Measurements from ENCODE around the gene CA7.

CA7 gene

GRCh38 chr16:66846266-66846665 is 2.1 kb downstream of the CA7 start:
- in situ Hi-C loops (cut with MboI; ENCODE audit: low sequenced_read_pairs): no loop called here

DNA sequence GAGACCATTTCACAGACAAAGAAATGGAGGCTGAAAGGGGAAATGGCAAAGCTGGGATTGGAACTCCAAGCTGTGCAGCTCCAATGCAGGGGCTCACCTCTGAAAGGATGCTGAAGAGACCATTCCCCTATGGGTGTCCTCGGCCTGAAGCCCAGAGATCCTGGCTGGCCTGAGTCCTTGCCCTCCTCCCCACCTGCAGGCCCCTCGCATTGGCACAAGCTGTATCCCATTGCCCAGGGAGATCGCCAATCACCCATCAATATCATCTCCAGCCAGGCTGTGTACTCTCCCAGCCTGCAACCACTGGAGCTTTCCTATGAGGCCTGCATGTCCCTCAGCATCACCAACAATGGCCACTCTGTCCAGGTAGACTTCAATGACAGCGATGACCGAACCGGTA is 2.6 kb downstream of the CA7 start:
- in situ Hi-C loops (cut with MboI; ENCODE audit: low sequenced_read_pairs): no loop called here

GRCh38 chr16:66847533-66848067 is 3.4 kb downstream of the CA7 start:
- in situ Hi-C loops (cut with MboI; ENCODE audit: low sequenced_read_pairs): no loop called here

DNA sequence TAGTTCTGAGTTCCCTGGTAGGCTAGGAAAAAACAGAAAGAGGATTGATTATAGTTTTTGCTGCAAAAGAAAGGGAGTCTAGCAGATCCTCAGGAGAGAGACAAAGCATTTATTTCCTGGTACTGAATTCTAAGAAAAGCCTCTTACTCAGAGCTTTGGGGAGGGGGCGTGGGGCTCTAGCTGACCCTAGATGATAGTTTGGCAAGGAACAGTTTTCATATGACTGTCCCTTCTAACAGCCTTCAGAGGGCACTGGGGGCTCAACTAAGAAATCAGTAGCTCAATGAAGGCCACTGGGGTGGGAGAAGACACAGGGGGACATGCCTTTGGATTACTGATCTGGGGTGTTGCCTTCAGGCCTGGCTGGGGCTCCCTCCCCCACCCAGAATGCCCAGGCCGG is 4.0 kb downstream of the CA7 start:
- in situ Hi-C loops (cut with MboI; ENCODE audit: low sequenced_read_pairs): no loop called here

- in situ Hi-C loops (cut with MboI; ENCODE audit: low sequenced_read_pairs): no loop called here
These were observed 4.8 kb downstream of the CA7 start for GRCh38 chr16:66849021-66849420.

DNA sequence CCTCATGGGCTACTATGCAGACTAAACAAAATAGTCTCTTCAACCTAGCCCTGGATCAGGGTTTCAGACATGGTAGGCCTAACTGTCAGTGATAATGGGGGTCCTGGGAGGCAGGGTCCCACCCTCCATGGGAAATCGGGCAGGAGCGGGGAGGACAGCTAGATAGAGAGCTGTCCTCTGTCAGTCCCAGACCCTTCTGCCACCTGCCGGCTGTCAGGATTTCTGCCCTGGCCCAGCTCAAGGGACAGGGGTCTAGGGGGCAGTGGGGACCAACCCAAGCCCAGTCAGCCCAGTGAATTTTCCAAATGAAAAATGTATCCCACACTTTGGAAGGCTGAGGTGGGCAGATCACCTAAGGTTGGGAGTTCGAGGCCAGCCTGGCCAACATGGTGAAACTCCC is 5.3 kb downstream of the CA7 start:
- in situ Hi-C loops (cut with MboI; ENCODE audit: low sequenced_read_pairs): no loop called here

DNA sequence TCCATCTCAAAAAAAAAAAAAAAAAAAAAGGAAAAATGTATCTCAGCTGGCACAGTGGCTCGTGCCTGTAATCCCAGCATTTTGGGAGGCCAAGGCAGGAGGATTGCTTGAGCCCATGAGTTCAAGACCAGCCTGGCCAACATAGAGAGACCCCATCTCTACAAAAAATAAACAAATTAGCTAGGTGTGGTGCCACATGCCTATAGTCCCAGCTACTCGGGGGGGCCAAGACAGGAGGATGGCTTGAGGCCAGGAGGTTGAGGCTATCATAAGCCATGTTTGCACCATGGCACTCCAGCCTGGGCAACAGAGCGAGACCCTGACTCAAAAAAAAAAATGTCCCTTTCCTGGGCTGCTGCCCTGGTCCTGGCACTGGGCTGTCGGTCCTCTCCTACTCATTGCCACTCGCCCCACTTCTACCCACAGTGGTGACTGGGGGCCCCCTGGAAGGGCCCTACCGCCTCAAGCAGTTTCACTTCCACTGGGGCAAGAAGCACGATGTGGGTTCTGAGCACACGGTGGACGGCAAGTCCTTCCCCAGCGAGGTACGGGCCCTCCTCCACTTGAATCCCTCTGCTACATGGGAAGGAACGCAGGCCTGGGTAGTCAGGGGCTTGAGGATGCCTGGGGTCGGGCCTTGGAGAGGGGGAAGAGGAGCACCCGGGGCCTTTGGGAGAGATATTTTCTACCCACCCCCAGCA is 6.1 kb downstream of the CA7 start:
- in situ Hi-C loops (cut with MboI; ENCODE audit: low sequenced_read_pairs): loop anchor here (25.0 kb wide), 1 partner anchor 438 kb away; no protein-coding TSS in a partner anchor

- in situ Hi-C loops (cut with MboI; ENCODE audit: low sequenced_read_pairs): loop anchor here (25.0 kb wide), 1 partner anchor 439 kb away; no protein-coding TSS in a partner anchor
These were observed 7.2 kb downstream of the CA7 start for GRCh38 chr16:66851166-66851964.

DNA sequence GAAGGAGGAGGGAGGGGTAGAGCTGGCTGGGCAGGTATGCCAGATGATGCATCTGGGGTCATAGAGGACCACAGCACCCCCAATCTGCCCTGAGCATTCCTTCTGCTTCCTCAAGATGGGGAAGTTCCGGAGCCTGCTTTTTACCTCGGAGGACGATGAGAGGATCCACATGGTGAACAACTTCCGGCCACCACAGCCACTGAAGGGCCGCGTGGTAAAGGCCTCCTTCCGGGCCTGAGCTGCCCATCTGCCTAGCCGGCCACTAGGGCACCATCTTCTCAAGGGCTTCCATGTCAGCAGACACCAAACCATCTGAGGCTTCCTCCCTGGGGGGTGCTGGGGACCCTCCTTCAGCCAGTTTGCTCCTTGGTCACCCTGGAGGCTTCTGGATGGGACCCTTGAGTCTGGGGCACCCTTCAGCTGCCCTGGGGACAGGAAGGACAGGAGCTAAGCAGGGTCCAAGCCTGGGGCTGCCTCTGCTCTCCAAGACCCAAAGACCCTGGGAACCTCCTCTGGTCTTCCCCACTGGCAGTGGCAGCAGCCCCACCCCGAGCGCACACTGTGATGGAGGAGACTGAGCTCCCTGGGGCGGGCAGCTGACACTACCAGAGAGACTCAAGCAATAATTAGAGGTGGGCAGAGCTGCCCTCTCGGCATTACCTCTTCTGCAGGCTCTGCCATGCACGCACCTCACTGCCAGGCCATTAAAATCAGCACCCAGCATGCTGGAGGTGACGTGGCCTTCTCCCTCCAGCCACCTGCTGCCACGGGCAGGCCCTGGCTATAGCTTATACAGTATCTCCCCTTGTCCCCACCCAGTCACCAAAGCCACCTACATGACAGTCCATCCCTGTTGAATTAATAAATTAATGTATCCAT is 9.3 kb downstream of the CA7 start:
- in situ Hi-C loops (cut with MboI; ENCODE audit: low sequenced_read_pairs): loop anchor here (25.0 kb wide), 1 partner anchor 441 kb away; no protein-coding TSS in a partner anchor

DNA sequence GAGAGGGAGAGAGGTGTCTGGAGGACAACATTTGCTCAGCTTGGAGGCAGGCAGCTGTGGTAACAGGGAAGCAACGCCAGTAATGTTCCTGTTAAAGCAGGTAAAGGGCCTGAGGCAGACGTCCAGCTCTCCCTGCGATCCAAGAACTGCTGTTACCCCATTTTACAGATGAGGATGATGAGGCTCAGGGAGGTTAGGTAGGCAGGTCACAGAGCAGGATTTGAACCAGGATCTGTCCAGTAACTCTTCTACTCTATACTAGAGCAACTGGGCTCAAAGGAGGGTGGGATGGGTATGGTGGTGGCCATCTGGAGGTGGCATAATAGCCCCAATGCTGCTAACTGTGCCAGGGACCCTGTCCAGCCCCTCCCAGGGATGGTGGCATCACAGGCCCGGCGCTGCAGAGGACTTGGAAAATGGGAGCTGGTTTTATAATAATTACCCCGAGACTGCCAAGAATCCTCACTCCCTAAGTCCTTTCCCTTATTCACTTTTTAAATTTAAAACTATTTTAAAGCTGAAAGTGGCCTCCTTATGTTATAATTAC is 12.0 kb downstream of the CA7 start:
- in situ Hi-C loops (cut with MboI; ENCODE audit: low sequenced_read_pairs): loop anchor here (25.0 kb wide), 1 partner anchor 444 kb away; no protein-coding TSS in a partner anchor

GRCh38 chr16:66856801-66857200 is 12.6 kb downstream of the CA7 start:
- in situ Hi-C loops (cut with MboI; ENCODE audit: low sequenced_read_pairs): loop anchor here (25.0 kb wide), 1 partner anchor 444 kb away; no protein-coding TSS in a partner anchor

DNA sequence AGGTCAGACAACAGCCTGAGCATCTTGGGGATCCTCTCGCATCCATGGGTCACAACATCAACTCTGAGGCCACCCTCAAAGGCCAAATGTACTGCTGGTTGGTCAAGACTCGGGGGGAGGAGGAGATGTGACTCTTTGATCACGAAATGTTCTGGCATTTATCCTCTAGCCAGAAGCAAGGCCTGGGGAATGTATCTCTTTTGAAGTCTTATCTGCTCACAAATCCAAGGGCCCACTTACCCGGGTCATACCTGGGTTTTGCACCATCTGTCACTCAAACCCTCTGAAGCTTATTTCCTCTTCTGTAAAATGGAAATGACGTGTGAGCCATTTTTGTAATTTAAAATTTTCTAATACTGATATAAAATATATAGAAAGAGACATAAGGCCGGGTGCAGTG is 13.2 kb downstream of the CA7 start:
- in situ Hi-C loops (cut with MboI; ENCODE audit: low sequenced_read_pairs): loop anchor here (25.0 kb wide), 1 partner anchor 445 kb away; no protein-coding TSS in a partner anchor

DNA sequence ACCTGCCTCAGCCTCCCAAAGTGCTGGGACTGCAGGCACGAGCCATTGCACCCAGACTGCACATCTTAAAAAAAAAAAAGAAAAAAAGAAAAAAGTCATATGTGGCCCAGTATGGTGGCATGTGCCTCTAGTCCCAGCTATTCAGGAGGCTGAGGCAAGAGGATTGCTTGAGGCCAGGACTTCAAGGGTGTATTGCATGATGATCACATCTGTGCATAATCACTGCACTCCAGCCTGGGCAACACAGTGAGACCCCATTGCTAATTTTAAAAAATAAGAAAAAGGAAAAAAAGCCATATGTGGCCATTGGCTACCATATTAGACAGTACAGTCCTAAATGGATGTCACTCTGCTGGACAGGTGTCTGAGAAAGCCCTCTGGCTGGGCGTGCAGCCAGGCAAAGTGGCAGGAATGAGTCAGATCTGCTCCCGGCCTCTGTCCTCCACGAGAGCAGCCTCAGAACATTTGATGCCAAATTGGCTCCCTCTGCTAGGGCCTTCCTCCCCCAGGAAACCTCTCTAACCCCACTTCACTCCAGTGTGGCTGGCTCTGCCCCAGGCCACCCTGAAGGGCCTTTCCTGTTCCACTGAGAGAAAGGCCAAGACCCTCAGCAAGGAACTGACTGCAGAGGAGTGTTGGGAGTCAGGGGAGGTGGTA is 14.7 kb downstream of the CA7 start:
- in situ Hi-C loops (cut with MboI; ENCODE audit: low sequenced_read_pairs): loop anchor here (25.0 kb wide), 1 partner anchor 447 kb away; no protein-coding TSS in a partner anchor

- in situ Hi-C loops (cut with MboI; ENCODE audit: low sequenced_read_pairs): loop anchor here (25.0 kb wide), 1 partner anchor 447 kb away; no protein-coding TSS in a partner anchor
These were observed 15.3 kb downstream of the CA7 start for GRCh38 chr16:66859397-66860068.

DNA sequence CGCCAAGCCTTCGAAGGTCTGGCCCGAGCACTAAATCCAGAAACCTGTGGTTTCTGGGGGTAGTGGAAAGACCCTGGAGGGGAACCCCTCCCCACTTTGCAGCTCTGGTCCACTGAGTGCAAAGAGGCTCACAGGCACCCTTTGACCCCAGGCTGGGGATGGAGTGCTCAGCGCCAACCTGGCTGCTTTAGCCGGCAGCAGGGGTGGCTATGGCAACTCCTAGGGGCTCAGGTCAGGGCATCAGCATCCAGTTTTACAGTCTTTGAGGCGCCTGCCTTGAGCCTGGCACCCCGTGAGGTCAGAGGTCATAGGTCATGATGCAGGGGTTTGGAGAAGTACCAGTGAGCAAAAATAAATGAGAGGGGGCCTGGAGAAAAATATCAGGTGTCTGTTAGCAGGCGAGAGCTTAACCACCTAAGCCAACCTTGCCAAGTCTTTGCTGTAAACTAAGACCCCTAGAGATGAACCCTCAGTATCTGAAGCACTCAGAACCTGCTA is 17.9 kb downstream of the CA7 start:
- in situ Hi-C loops (cut with MboI; ENCODE audit: low sequenced_read_pairs): loop anchor here (25.0 kb wide), 1 partner anchor 450 kb away; no protein-coding TSS in a partner anchor

DNA sequence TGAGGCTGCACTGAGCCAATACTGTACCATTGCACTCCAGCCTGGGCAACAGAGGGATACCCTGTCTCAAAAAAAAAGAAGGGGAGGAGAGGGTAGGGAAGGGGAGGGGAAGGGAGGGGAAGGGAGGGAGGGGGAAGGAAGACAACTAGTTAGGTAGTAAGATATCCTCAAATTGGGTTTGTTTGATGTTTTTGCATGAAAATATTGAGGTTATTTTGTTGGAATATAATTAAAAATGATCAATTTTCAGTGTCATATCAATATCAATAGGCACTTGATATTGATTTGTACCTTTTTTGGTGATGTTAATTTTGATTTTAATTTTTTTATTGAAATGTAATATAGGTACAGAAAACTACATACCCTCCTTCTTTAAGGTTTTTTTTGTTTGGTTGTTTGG is 19.5 kb downstream of the CA7 start:
- in situ Hi-C loops (cut with MboI; ENCODE audit: low sequenced_read_pairs): loop anchor here (25.0 kb wide), 1 partner anchor 451 kb away; no protein-coding TSS in a partner anchor

DNA sequence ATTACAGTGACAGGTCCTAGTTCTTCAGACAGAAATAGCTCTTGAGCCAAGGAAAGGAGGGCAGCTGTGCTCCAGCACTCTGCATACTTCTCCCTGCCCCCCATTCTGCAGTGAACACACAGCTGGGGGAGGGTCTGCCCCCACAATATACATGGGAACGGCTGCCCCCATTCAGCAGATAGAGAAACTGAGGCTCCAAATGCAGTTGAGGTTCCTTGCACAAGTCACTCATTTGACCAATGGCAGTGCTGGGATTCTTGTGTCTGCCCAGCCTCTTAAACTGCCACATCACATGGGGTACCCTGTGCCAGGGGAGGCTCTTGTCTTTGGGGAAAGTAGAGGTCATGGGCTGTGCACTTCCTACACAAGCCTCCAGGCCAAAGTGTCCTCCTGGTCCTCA is 25.2 kb downstream of the CA7 start:
- in situ Hi-C loops (cut with MboI; ENCODE audit: low sequenced_read_pairs): loop anchor here (25.0 kb wide), 1 partner anchor 457 kb away; no protein-coding TSS in a partner anchor

- in situ Hi-C loops (cut with MboI; ENCODE audit: low sequenced_read_pairs): loop anchor here (25.0 kb wide), 1 partner anchor 459 kb away; no protein-coding TSS in a partner anchor
These were observed 27.1 kb downstream of the CA7 start for GRCh38 chr16:66871363-66871762.

GRCh38 chr16:66871840-66872239 is 27.6 kb downstream of the CA7 start:
- in situ Hi-C loops (cut with MboI; ENCODE audit: low sequenced_read_pairs): loop anchor here (25.0 kb wide), 1 partner anchor 460 kb away; no protein-coding TSS in a partner anchor
